Tibial nerve (tissue), 4 donors: ENCODE data around the gene WIPF3.

Experiments used
- CTCF ChIP-seq, 5 experiments: fragments of 200-600 bp in 3 of 5; fragments of 450-650 bp in 2 of 5; sonication (generic) in 3 of 5; IDR thresholded peaks; one replicate each; pipeline ENCODE4 v1.5.1; 2016 to 2019; ENCODE audit warnings: antibody characterized with exemption in 5 of 5, mild to moderate bottlenecking in 3 of 5, moderate library complexity in 2 of 5
- EP300 ChIP-seq, 2 donors: sonication (generic); formaldehyde crosslinking; IDR thresholded peaks; one replicate each; pipeline ENCODE4 v1.6.1; 2017; ENCODE audit warnings: antibody characterized with exemption in 2 of 2, mild to moderate bottlenecking in 1 of 2
- POLR2A ChIP-seq, 2 donors: fragments of 450-650 bp; IDR thresholded peaks; one replicate each; pipeline ENCODE4 v1.6.1; 2017; ENCODE audit warnings: antibody characterized with exemption in 2 of 2, mild to moderate bottlenecking in 2 of 2, moderate library complexity in 2 of 2

- TF ChIP-seq CTCF (IDR thresholded peaks at IDR 0.05) (no peak), EP300 (IDR thresholded peaks at IDR 0.05) (no peak), POLR2A (IDR thresholded peaks at IDR 0.05) (no peak)
Observed at GRCh38 chr7:29914180-29914579, 107.9 kb downstream of the WIPF3 start.
